ENCODE measurements around the gene THRB.

Gene THRB

DNA sequence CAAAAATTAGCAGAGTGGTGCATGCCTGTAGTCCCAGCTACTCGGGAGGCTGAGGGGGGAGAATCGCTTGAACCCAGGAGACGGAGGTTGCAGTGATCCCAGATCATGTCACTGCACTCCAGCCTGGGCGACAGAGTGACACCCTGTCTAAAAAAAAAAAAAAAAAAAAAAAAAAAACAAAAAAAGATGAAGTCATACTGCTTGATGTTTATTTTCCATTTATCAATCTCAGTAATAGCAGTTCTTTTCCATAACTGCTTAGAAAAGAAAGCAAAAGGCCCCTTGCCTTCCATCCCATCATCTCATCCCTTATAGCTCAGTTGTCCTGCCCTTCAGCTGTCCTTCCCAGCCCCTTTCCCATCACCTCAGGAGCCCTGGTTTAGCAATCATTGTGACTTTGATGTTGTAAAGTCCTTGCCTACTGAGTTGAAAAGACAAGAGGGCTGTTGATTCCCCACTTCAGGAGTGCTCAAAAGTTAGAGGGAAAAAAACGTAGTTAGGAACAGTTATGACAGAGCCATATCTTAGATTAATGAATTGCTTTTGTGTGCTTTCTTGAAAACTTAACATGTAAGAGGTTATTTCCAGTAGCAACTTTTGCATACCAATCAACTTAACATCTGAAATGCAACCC is 18.0 kb upstream of the THRB start:
- no peak for DNase-seq (ENCODE audit: low spot score)

GRCh38 chr3:24510030-24510648 is 15.5 kb upstream of the THRB start:
- no peak for DNase-seq (ENCODE audit: low spot score)

DNA sequence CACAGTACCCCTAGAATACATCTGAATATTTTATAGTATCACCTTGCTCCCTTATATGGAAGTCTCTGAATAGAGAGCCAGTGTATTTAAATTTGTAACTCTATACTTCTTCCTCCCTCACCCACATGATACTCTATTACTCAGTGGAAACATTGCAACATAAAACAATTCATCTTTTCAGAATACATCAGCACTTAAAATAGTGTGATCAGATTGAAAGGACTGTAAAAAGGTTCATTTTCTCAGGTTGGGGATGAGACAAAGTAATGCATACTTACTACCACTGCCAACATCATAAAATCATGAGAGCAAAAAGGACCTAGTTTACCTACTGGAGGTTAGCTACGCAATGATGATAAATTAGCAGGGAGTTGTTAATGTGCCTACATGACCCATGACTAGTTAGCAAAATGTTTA is 13.8 kb upstream of the THRB start:
- DNase-seq (ENCODE audit: low spot score): no peak

GRCh38 chr3:24507776-24508422 is 13.2 kb upstream of the THRB start:
- no peak for DNase-seq (ENCODE audit: low spot score)

DNA sequence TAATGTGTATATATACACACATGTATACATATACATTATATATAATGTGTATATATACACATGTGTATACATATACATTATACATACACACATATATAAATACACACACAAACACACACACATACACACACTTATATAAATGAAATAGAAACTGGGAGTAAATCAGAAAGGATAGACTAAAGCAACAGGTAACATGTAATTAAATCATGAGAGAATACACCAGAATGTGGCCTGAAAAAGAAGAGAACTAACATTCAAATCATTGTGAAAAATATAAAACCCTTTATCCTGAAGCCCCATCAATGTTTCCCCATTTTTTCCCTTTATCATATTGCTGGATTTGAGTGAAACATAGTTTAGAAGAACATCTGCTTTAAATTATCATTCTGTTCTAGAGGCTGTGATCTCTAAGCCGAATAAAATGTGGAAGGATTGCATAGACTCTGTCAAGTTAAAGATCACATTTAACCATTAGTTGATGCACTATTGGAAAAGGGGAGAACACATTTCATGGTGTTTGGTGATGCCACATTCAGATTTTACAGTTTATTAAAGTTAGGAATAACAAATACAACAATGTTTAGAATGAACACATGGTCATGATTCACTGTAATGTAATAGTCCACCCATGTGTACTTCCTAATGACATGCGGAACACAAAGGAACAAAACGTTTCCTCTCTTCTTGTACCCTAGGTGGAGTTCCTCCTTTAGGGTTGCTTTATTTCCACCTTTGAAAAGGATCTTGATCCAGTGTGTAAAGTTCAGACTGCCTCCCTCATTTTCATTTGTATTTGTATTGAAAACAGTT is 12.5 kb upstream of the THRB start:
- DNase-seq (ENCODE audit: low spot score): no peak

- DNase-seq (ENCODE audit: low spot score): no peak
Measured at GRCh38 chr3:24505691-24506550, 11.3 kb upstream of the THRB start.

DNA sequence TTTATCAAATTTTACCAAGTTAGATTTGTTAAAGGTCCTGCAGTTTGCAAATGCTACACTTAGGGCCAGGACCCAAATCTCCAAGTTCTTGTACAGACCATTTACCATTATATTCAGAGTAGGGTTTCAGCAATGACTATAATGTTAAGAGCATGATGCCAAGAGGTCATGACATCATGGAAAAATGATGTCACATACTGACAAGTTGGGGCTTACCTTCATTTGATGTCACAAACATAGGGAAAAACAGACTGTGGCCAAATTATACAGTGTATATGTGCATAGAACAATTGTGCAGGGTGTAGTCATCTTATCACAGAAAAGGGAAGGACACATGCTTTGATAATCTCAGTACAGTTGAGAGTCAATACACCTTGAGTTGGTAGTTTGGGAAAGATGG is 10.1 kb upstream of the THRB start:
- DNase-seq (ENCODE audit: low spot score): no peak

GRCh38 chr3:24503616-24504113 is 9.0 kb upstream of the THRB start:
- no peak for DNase-seq (ENCODE audit: low spot score)

DNA sequence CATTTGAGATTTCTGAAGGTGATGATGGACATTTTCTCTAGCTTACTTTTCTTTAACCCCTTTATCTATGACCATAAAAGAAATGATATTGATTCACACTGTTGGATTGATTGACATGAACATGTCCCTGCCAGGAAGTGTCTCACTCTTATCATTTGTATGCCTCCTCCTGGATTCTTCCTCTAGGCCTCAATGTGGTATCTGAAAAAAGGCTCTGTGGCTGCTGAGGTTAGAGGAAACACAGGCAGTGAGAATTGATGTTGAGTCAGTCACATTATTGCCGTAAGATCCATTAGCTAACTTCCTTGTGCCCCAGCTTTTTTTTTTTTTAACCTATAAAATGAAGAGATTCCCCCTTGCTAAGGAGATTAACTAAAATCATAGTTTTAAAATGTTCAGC is 8.0 kb upstream of the THRB start:
- no peak for DNase-seq (ENCODE audit: low spot score)

DNA sequence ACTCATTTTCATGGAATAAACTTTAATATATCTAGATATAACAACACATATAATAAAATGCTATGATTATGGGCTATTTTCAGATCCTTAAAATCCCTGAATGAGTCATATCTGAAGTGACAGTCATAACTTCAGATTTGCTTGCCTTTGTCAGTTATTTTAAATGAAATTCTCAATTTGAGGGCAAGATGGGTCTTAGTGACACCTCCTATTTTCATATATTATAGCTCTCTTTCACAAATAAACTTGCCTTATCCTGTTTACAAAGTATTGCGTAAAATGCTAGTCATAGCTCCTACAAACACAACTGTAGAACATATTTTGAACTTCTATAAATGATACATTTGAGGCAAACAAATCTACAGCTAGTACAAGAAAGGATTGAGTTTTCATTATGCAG is 6.2 kb upstream of the THRB start:
- no peak for DNase-seq (ENCODE audit: low spot score)

DNA sequence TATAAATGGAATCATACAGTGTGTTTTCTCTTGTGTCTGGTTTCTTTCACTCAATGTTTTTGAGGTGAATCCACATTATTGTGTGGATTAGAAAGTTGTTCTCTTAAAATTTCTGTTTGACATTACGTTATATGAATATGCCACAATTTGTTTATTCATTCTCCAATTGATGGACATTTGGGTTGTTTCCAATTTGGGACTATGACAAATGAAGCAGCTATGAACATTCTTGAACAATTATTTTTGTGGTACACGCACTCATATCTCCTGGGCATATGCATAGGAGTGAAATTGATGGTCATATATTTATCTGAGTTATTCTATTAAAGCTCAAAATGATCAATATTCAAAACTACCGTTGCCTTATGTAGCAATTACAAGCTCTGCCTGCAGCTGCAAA is 5.3 kb upstream of the THRB start:
- DNase-seq (ENCODE audit: low spot score): no peak

DNA sequence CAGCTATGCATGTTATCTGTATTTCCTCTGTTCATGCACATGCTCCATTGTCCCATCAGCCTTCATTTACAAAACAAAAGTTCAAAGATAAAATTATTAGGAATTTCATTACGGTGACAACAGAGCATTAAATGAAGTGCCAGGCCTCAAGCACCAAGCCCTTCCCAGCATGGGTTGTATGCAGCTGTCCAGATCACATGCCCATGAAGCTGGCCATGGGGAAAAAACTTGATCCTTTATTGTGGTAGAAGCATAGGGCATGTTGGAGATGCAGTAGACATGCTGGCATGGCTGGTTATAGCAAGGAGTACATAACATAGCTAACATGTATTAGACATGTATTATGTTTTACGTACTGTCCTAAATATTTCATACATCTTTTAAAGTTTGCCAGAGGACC is 4.1 kb upstream of the THRB start:
- no peak for DNase-seq (ENCODE audit: low spot score)

DNA sequence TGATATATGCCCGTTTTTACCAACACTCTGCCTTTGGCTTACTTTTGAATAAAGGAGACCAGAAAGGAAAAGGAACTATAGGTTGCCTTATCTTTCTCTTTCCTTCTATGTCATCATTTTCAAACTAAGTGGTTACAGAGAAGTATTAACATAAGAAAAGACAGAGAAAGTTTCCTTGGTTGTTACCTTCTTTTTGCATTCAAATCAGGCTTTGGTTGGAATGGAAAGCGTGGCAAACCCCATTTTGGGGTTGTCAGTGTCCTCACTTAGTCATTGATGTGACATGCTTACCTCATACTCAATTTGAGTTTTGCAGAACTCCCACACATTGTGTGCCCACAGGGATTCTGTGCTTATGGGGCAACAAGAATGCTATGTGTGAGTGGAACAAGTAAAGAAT is 3.7 kb upstream of the THRB start:
- no peak for DNase-seq (ENCODE audit: low spot score)

- no peak for DNase-seq (ENCODE audit: low spot score)
Measured at GRCh38 chr3:24497942-24498341, 3.3 kb upstream of the THRB start.

DNA sequence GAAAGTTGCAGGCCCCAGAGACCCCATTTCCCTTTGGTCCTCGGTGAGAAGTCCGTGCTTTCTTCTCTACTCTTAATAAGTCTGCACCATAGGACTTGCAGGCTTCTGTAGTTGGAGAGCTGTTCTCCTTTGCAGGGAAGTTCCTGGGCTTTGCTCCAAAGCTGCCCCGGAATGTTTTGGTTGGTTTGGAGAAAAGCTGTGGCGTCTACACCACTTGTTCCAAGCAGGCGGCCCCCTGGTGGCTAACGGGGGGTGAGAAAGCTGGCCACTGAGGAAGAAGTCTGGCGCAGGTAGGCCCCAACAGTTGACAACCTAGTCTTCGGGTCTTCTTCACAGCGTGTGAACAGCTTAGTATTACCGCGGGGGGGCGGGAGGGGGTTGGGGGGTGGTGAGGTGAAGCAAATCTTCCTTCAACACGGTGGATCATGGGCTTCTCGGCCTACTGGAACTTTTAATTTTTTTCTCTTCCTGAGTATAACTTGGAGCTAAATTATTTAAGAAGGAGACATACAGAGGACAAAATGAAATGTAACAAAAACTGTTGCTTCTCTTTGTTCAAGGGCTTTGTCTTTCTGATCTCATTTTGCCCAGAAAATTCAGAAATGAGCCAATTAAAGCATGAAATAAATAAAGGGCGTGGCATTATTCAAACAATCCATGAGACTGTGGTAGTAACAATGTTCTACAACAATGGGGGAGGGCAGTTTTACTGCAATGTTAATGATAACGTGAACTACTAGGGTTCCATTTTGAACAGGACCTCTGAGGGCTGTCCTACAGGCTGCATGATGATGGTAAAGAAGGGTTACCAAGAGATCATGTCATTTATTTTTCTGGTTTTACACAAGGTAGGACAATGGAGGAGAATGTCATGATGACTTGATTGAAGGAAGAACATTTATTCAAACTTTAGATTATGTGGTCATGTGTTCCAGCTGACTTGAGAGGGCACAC is 2.2 kb upstream of the THRB start:
- DNase-seq (ENCODE audit: low spot score): peak; percentile 84

- DNase-seq (ENCODE audit: low spot score): peak; percentile 64
Measured at GRCh38 chr3:24495326-24495994, 810 bp upstream of the THRB start.

- DNase-seq (ENCODE audit: low spot score): peak; percentile 54
Measured at GRCh38 chr3:24493746-24494617, 668 bp downstream of the THRB start.

- DNase-seq (ENCODE audit: low spot score): no peak
Measured at GRCh38 chr3:24492971-24493551, 1.6 kb downstream of the THRB start.

- no peak for DNase-seq (ENCODE audit: low spot score)
Measured at GRCh38 chr3:24490151-24490550, 4.5 kb downstream of the THRB start.

All from LoVo (cell line).